Cardiac muscle cell (in vitro differentiated cells and primary cell): Measurements from ENCODE around the gene ZNF738. TPM values are rescaled to one million over a fixed set of nuclear protein-coding genes. Genes with fewer than 3 reads are reported as not detected.

Experiments
- DNase-seq, 2 donors: peaks; one replicate each; pipeline versions ENCODE4 v3.0.0 to v3.0.0-alpha.2; 2010 to 2017; ENCODE audit warnings: low read depth in 1 of 2, low spot score in 1 of 2
- H3K27ac ChIP-seq: fragments of 200-600 bp; sonication (generic); 2 replicates; pipeline ENCODE4 v1.5.1; 2016
- H3K27me3 ChIP-seq: fragments of 200-600 bp; sonication (generic); 2 replicates; pipeline ENCODE4 v1.6.0; 2016; ENCODE audit warnings: control low read depth
- H3K36me3 ChIP-seq: fragments of 200-600 bp; sonication (generic); 2 replicates; pipeline ENCODE4 v1.5.1; 2016; ENCODE audit warnings: control low read depth
- H3K4me1 ChIP-seq: fragments of 200-600 bp; sonication (generic); 2 replicates; pipeline ENCODE4 v1.8.1; 2017; ENCODE audit warnings: low read depth, mild to moderate bottlenecking, mixed run types
- H3K4me3 ChIP-seq: fragments of 200-600 bp; sonication (generic); 2 replicates; pipeline ENCODE4 v1.5.1; 2016; ENCODE audit warnings: mild to moderate bottlenecking
- H3K9me3 ChIP-seq: fragments of 200-600 bp; sonication (generic); 2 replicates; pipeline ENCODE4 v1.5.1; 2017; ENCODE audit warnings: low read depth, mild to moderate bottlenecking, control low read depth
- CTCF ChIP-seq: IDR thresholded peaks from 2 replicates; pipeline ENCODE4 v1.5.1; 2012; ENCODE audit warnings: low read depth, mild to moderate bottlenecking, low read length
- polyA plus RNA-seq: library from polyadenylated mRNA; unstranded; fragments of >200 nt; fragmentation: Nextera tagmentation; extraction: Ambion mirVana; gene quantifications from 2 replicates; pipeline ENCODE4 v1.2.1, GENCODE V29; 2016
- total RNA-seq: library from RNA; depleted of rRNA; stranded (reverse); fragments of >200 nt; gene quantifications from 2 replicates; pipeline ENCODE4 v1.2.3, GENCODE V29; 2016

Gene ZNF738
- total and polyA plus RNA-seq, 2 experiments from 2014 or later, result 30.5 to 41.5 TPM

- H3K4me3 ChIP-seq, result no peak overlapping the region
- peaks cover 8% of the 10 kb centered on the region for H3K9me3 ChIP-seq
These were observed 64.5 kb downstream of the ZNF738 start for GRCh38 chr19:21423057-21424041.

More at GRCh38 chr19:21423057-21424041, 64.5 kb downstream of the ZNF738 start:
- H3K27me3 ChIP-seq, result no peaks in the 10 kb centered on the region
- peaks cover 3% of the 10 kb centered on the region for H3K36me3 ChIP-seq
- no peak overlapping the region for H3K27ac ChIP-seq
- H3K4me1 ChIP-seq, result no peaks in the 10 kb centered on the region
- no peak for DNase-seq
- no peak for TF ChIP-seq CTCF

Other genes starting within 250 kb of the ZNF738 start
- gene ZNF431, start 217.0 kb upstream of the ZNF738 start, total RNA-seq, result 15.3 and 26.7 TPM in 2 replicates
- gene ZNF431, start 217.0 kb upstream of the ZNF738 start, polyA plus RNA-seq, result 15.2 and 16.1 TPM in 2 replicates
- 15.2 and 17.1 TPM in 2 replicates for gene ZNF708, start 29.6 kb upstream of the ZNF738 start, total RNA-seq
- 6.5 and 6.7 TPM in 2 replicates for gene ZNF708, start 29.6 kb upstream of the ZNF738 start, polyA plus RNA-seq
- gene ZNF493, start 38.1 kb downstream of the ZNF738 start, total RNA-seq, result 32.1 and 42.5 TPM in 2 replicates
- 25.2 and 27.8 TPM in 2 replicates for gene ZNF493, start 38.1 kb downstream of the ZNF738 start, polyA plus RNA-seq
- 27.2 and 30.3 TPM in 2 replicates for gene ZNF429, start 146.6 kb downstream of the ZNF738 start, total RNA-seq
- gene ZNF429, start 146.6 kb downstream of the ZNF738 start, polyA plus RNA-seq, result 53.9 and 54.0 TPM in 2 replicates